Measurements from ENCODE around the gene SLC22A2. TPM values are rescaled to one million over a fixed set of nuclear protein-coding genes. Genes with fewer than 3 reads are reported as not detected.

SLC22A2 gene
- total and polyA plus RNA-seq, 2 of the 13 experiments (the other 11 are each of a cell fraction or from before 2014, with no cell fraction given) = not detected

GRCh38 chr6:160238761-160239751, 19.6 kb downstream of the SLC22A2 start:
- Histone ChIP-seq H3K27ac (ENCODE audit: extremely low read length, insufficient read depth, low read length) (no peak overlapping the region), H3K9ac (ENCODE audit: insufficient read depth, low read depth, low read length) (no peak overlapping the region)
- FAIRE-seq = no peak

More at GRCh38 chr6:160238761-160239751, 19.6 kb downstream of the SLC22A2 start:
- DNase-seq (ENCODE audit: low spot score) = no peak
- Histone ChIP-seq H3K79me2 (ENCODE audit: insufficient read depth, low read length) (no peaks in the 10 kb centered on the region), H3K36me3 (replicated peaks in 1 of 2; ENCODE audit: control insufficient read depth in 1 of 2, insufficient read depth in 2 of 2, low read length in 2 of 2) (no peaks in the 10 kb centered on the region), H4K20me1 (ENCODE audit: insufficient read depth, low read length) (no peaks in the 10 kb centered on the region), H3K4me1 (ENCODE audit: insufficient read depth, low read length) (no peaks in the 10 kb centered on the region), H2AFZ (ENCODE audit: low read length) (no peak overlapping the region), H3K4me3 (replicated peaks in 1 of 3; ENCODE audit: insufficient read depth in 1 of 3, low read depth in 2 of 3, low read length in 3 of 3) (no peak overlapping the region), H3K9me3 (ENCODE audit: low read length) (peaks cover 8% of the 10 kb centered on the region), H3K4me2 (ENCODE audit: low read depth, low read length) (no peak overlapping the region), H3K27me3 (ENCODE audit: control insufficient read depth in 1 of 2, insufficient read depth in 2 of 2, low read length in 2 of 2) (no peaks in the 10 kb centered on the region)
- TF ChIP-seq RXRA (CRISPR knock-in tag; IDR thresholded peaks at IDR 0.05) (no peak), ZSCAN20 (CRISPR knock-in tag; IDR thresholded peaks at IDR 0.05; ENCODE audit: borderline replicate concordance) (no peak), ZSCAN30 (CRISPR knock-in tag; IDR thresholded peaks at IDR 0.05) (no peak), ZNF44 (CRISPR knock-in tag; IDR thresholded peaks at IDR 0.05) (no peak), MBD4 (IDR thresholded peaks at IDR 0.05; ENCODE audit: borderline replicate concordance, low read length) (no peak), KDM3A (CRISPR knock-in tag; IDR thresholded peaks at IDR 0.05; ENCODE audit: low read depth) (no peak), ARNT (IDR thresholded peaks at IDR 0.05) (no peak), ZNF235 (CRISPR knock-in tag; IDR thresholded peaks at IDR 0.05; ENCODE audit: borderline replicate concordance) (no peak), SMARCC2 (IDR thresholded peaks at IDR 0.05) (no peak), FOXK2 (IDR thresholded peaks at IDR 0.05) (no peak), ZBTB2 (CRISPR knock-in tag; IDR thresholded peaks at IDR 0.05; ENCODE audit: low read depth) (no peak), HINFP (CRISPR knock-in tag; IDR thresholded peaks at IDR 0.05; ENCODE audit: low read depth) (no peak)
- TF ChIP-seq, protein P1, sequence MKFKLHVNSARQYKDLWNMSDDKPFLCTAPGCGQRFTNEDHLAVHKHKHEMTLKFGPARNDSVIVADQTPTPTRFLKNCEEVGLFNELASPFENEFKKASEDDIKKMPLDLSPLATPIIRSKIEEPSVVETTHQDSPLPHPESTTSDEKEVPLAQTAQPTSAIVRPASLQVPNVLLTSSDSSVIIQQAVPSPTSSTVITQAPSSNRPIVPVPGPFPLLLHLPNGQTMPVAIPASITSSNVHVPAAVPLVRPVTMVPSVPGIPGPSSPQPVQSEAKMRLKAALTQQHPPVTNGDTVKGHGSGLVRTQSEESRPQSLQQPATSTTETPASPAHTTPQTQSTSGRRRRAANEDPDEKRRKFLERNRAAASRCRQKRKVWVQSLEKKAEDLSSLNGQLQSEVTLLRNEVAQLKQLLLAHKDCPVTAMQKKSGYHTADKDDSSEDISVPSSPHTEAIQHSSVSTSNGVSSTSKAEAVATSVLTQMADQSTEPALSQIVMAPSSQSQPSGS (CRISPR knock-in tag; IDR thresholded peaks at IDR 0.05) = no peak
- intact Hi-C loops (cut with micrococcal nuclease; ENCODE audit: unreplicated experiment) = no loop called here
- WGBS (ENCODE audit: low lambda C conversion rate) = 10% methylated on average over 5 of the region's 5 CpGs
- ChIA-PET POLR2A (no interaction called here), CTCF (ENCODE audit: low intra/inter-chr PET ratio, low total read pairs) (no interaction called here)
- no peak for ATAC-seq
- in situ Hi-C loops (cut with HindIII; ENCODE audit: extremely low pct_ligation_motif_present, low pct_unique_long_range_greater_than_20kb) = no loop called here
- no TSS peak for BruUV-seq (replicated peaks)

Data from HepG2 (cell line).